IMR-90 (cell line): ENCODE data around the gene FOSL2. TPM values are rescaled to one million over a fixed set of nuclear protein-coding genes. Genes with fewer than 3 reads are reported as not detected.
A peak's percentile ranks its signal among the peaks of the same experiment; 100 is the strongest.

Experiments used
- ATAC-seq: fragments of 200-7000 bp; cut with Tn5 transposase; 2 replicates; pipeline ENCODE4 v1.9.1; 2020; ENCODE audit warnings: low read depth, mild to moderate bottlenecking, moderate library complexity
- BruUV-seq: library from RNA; stranded (reverse); fragments of 400-500 nt; replicated peaks from 2 replicates; lab custom pipeline; 2021; lab: Mats Ljungman, UMichigan
- CTCF ChIA-PET: fragments of 300-600 bp; formaldehyde crosslinking; extraction: SDS; loops from one replicate; lab custom pipeline; 2021; ENCODE audit warnings: antibody characterized with exemption; lab: Yijun Ruan, JAX
- POLR2A ChIA-PET: fragments of 300-600 bp; sonication (Branson Sonifier 250); formaldehyde crosslinking; loops from one replicate; lab custom pipeline; 2022; ENCODE audit warnings: antibody characterized with exemption; ENCODE audit not compliant: unreplicated experiment; lab: Charles Lee
- DNase-seq: peaks from one replicate; pipeline ENCODE4 v3.0.0; 2013
- H2AFZ ChIP-seq: replicated peaks from 2 replicates; pipeline ENCODE3; 2013; ENCODE audit warnings: low read length, mild to moderate bottlenecking; ENCODE audit not compliant: poor library complexity
- H2AK5ac ChIP-seq: 2 replicates; pipeline ENCODE4 v1.6.1; 2013; ENCODE audit warnings: low read depth, low read length, inconsistent platforms
- H2AK9ac ChIP-seq: replicated peaks from 2 replicates; pipeline ENCODE3; 2013; ENCODE audit warnings: mild to moderate bottlenecking, low read depth, low read length, moderate library complexity; ENCODE audit not compliant: poor library complexity
- H2BK120ac ChIP-seq: 2 replicates; pipeline ENCODE4 v1.6.1; 2013; ENCODE audit warnings: low read depth, low read length, inconsistent platforms
- H2BK15ac ChIP-seq: 3 replicates; pipeline ENCODE4 v1.6.1; 2013; ENCODE audit warnings: low read depth, low read length, inconsistent platforms
- H2BK20ac ChIP-seq: 2 replicates; pipeline ENCODE4 v1.6.1; 2013; ENCODE audit warnings: low read depth, mild to moderate bottlenecking, inconsistent platforms, low read length, moderate library complexity
- H2BK5ac ChIP-seq: 2 replicates; pipeline ENCODE4 v1.6.1; 2013; ENCODE audit warnings: mild to moderate bottlenecking, low read depth, low read length, inconsistent platforms; ENCODE audit not compliant: poor library complexity, severe bottlenecking
- H3K14ac ChIP-seq: replicated peaks from 2 replicates; pipeline ENCODE4 v1.6.1; 2013; ENCODE audit warnings: low read depth, low read length, inconsistent platforms
- H3K18ac ChIP-seq: 2 replicates; pipeline ENCODE4 v1.6.1; 2013; ENCODE audit warnings: low read depth, low read length, control low read depth
- H3K23ac ChIP-seq: 2 replicates; pipeline ENCODE4 v1.6.1; 2013; ENCODE audit warnings: low read depth, low read length, inconsistent platforms
- H3K27ac ChIP-seq: 2 replicates; pipeline ENCODE4 v1.5.1; 2013; ENCODE audit warnings: mild to moderate bottlenecking, control low read depth, low read length; ENCODE audit not compliant: insufficient read depth
- H3K27me3 ChIP-seq: 2 replicates; pipeline ENCODE4 v1.6.1; 2013; ENCODE audit warnings: low read length; ENCODE audit not compliant: control insufficient read depth, insufficient read depth
- H3K36me3 ChIP-seq: 2 replicates; pipeline ENCODE4 v1.6.1; 2013; ENCODE audit warnings: low read length, mixed read lengths; ENCODE audit not compliant: control insufficient read depth, insufficient read depth
- H3K4ac ChIP-seq: 2 replicates; pipeline ENCODE4 v1.6.1; 2013; ENCODE audit warnings: low read depth, low read length, inconsistent platforms
- H3K4me1 ChIP-seq: 2 replicates; pipeline ENCODE4 v1.6.1; 2013; ENCODE audit warnings: low read length, mixed read lengths; ENCODE audit not compliant: control insufficient read depth, insufficient read depth
- H3K4me2 ChIP-seq: 2 replicates; pipeline ENCODE4 v1.6.1; 2013; ENCODE audit warnings: low read depth, mild to moderate bottlenecking, control low read depth, low read length, moderate library complexity
- H3K4me3 ChIP-seq: 2 replicates; pipeline ENCODE4 v1.5.1; 2013; ENCODE audit warnings: low read depth, mild to moderate bottlenecking, control low read depth, low read length, moderate library complexity; ENCODE audit not compliant: insufficient read depth
- H3K56ac ChIP-seq: 2 replicates; pipeline ENCODE4 v1.6.1; 2013; ENCODE audit warnings: low read length, inconsistent platforms; ENCODE audit not compliant: insufficient read depth; ENCODE audit errors: extremely low read depth
- H3K79me1 ChIP-seq, 2 experiments: 2 replicates each; pipeline ENCODE4 v1.6.1; 2013; ENCODE audit warnings: low read length in 2 of 2, inconsistent platforms in 1 of 2, low read depth in 1 of 2
- H3K9ac ChIP-seq: 2 replicates; pipeline ENCODE4 v1.6.1; 2013; ENCODE audit warnings: low read depth, low read length, control low read depth
- H3K9me1 ChIP-seq: 2 replicates; pipeline ENCODE4 v1.6.1; 2013; ENCODE audit warnings: low read length, inconsistent platforms; ENCODE audit not compliant: insufficient read depth
- H3K9me3 ChIP-seq: 2 replicates; pipeline ENCODE4 v1.6.1; 2013; ENCODE audit warnings: low read length; ENCODE audit not compliant: control insufficient read depth, insufficient read depth
- H4K20me1 ChIP-seq: 2 replicates; pipeline ENCODE4 v1.6.1; 2013; ENCODE audit warnings: low read length, inconsistent platforms; ENCODE audit not compliant: insufficient read depth
- H4K5ac ChIP-seq: 2 replicates; pipeline ENCODE4 v1.6.1; 2013; ENCODE audit warnings: mild to moderate bottlenecking, low read depth, low read length, control low read depth
- H4K8ac ChIP-seq, 2 experiments: 2 replicates each; pipeline ENCODE4 v1.6.1; 2013; ENCODE audit warnings: low read depth in 2 of 2, low read length in 2 of 2, control low read depth in 1 of 2, inconsistent platforms in 1 of 2
- H4K91ac ChIP-seq: 2 replicates; pipeline ENCODE4 v1.6.1; 2013; ENCODE audit warnings: low read depth, low read length, inconsistent platforms; ENCODE audit not compliant: insufficient read depth
- BHLHE40 ChIP-seq: fragments of 150-350 bp; IDR thresholded peaks from 2 replicates; pipeline ENCODE4 v1.6.1; 2016; ENCODE audit warnings: mild to moderate bottlenecking, low read depth, low read length
- CEBPB ChIP-seq: IDR thresholded peaks from 2 replicates; pipeline ENCODE4 v1.6.1; 2012; ENCODE audit warnings: low read depth, low read length, improper control_type of control experiment
- CTCF ChIP-seq: conservative IDR thresholded peaks from 2 replicates; pipeline ENCODE4 v1.5.1; 2012; ENCODE audit warnings: mild to moderate bottlenecking, low read depth, low read length, improper control_type of control experiment
- ELK1 ChIP-seq: fragments of 150-350 bp; IDR thresholded peaks from 2 replicates; pipeline ENCODE4 v1.6.1; 2016; ENCODE audit warnings: low read depth, mild to moderate bottlenecking, low read length, moderate library complexity, borderline replicate concordance
- MAZ ChIP-seq: IDR thresholded peaks from 2 replicates; pipeline ENCODE4 v1.6.1; 2012; ENCODE audit warnings: low read depth, mild to moderate bottlenecking, low read length, improper control_type of control experiment, moderate library complexity, borderline replicate concordance
- MXI1 ChIP-seq: IDR thresholded peaks from 2 replicates; pipeline ENCODE4 v1.6.1; 2012; ENCODE audit warnings: low read depth, mild to moderate bottlenecking, low read length, moderate library complexity, borderline replicate concordance
- RAD21 ChIP-seq: IDR thresholded peaks from 2 replicates; pipeline ENCODE4 v1.6.1; 2012; ENCODE audit warnings: low read length, improper control_type of control experiment
- RFX5 ChIP-seq: IDR thresholded peaks from 2 replicates; pipeline ENCODE4 v1.8.0; 2012; ENCODE audit warnings: low read depth, mild to moderate bottlenecking, low read length, moderate library complexity
- WGBS, 2 experiments: methylation state at CpG; one replicate each; pipeline versions ENCODE4 v1.1.5 to v1.1.7; 2013; ENCODE audit warnings: missing lambda C conversion rate in 2 of 2; ENCODE audit not compliant: insufficient read length in 1 of 2; ENCODE audit errors: extremely low coverage in 2 of 2; 5-methylcytosine and 5-hydroxymethylcytosine counted together
- dilution Hi-C: fragments of 300-500 bp; cut with HindIII; formaldehyde crosslinking; loops from one replicate; pipeline ENCODE4 v1.14.3; 2018; ENCODE audit warnings: low sequenced_read_pairs; ENCODE audit not compliant: unreplicated experiment
- in situ Hi-C: fragments of 300-500 bp; cut with MboI; formaldehyde crosslinking; loops from 3 replicates; pipeline ENCODE4 v1.14.3; 2019; ENCODE audit warnings: low sequenced_read_pairs, inconsistent platforms, mixed read lengths
- intact Hi-C: fragments of 100-400 bp; cut with micrococcal nuclease; formaldehyde crosslinking; loops from 2 replicates; pipeline ENCODE4 v1.10.0; 2022
- polyA plus RNA-seq, 3 experiments: library from polyadenylated mRNA; depleted of rRNA; stranded (reverse); fragments of >200 nt; gene quantifications; 2 replicates each; pipeline ENCODE4 v1.2.3, GENCODE V29; 2012; ENCODE audit warnings: low replicate concordance in 1 of 3
- total RNA-seq: library from RNA; depleted of rRNA; stranded (reverse); fragments of >200 nt; gene quantifications from 2 replicates; pipeline ENCODE4 v1.2.3, GENCODE V29; 2012

FOSL2 gene
- total and polyA plus RNA-seq, 2 of the 4 experiments (the other 2 are of a cell fraction), result 31.4 to 46.3 TPM

GRCh38 chr2:28352610-28353195, 40.0 kb upstream of the FOSL2 start:
- Histone ChIP-seq H3K27ac (no peak overlapping the region), H3K14ac (no peak overlapping the region), H3K4ac (no peak overlapping the region), H4K91ac (no peak overlapping the region), H2BK5ac (no peak overlapping the region), H4K20me1 (no peaks in the 10 kb centered on the region), H3K9me3 (no peaks in the 10 kb centered on the region), H2BK120ac (no peak overlapping the region), H3K4me3 (no peak overlapping the region), H3K36me3 (no peaks in the 10 kb centered on the region), H2AK5ac (no peak overlapping the region; the same call in 1 of the 2 replicates), H3K56ac (no peak overlapping the region), H2AFZ (peak overlapping the region; percentile 72), H3K4me2 (no peak overlapping the region), H4K5ac (no peak overlapping the region), H3K79me1 (peaks cover 0 to 4% of the 10 kb centered on the region in 2 experiments; a peak in 1 of 4 replicates), H4K8ac (no peak overlapping the region), H3K9me1 (peaks cover 17% of the 10 kb centered on the region), H2BK20ac (no peak overlapping the region), H3K18ac (no peak overlapping the region; the same call in 1 of the 2 replicates), H2AK9ac (no peak overlapping the region), H3K27me3 (no peaks in the 10 kb centered on the region), H3K9ac (no peak overlapping the region), H3K23ac (no peak overlapping the region), H3K4me1 (peaks cover 19% of the 10 kb centered on the region), H2BK15ac (no peak overlapping the region)
- no peak for TF ChIP-seq CTCF
- TF ChIP-seq MXI1, result no peak
- no peak for TF ChIP-seq CEBPB
- TF ChIP-seq MAZ, result no peak
- TF ChIP-seq RFX5, result no peak
- no peak for TF ChIP-seq ELK1
- TF ChIP-seq RAD21, result no peak
- TF ChIP-seq BHLHE40, result no peak
- in situ Hi-C loops, result no loop called here
- ChIA-PET CTCF (no interaction called here), POLR2A (no interaction called here)
- no peak for ATAC-seq
- intact Hi-C loops, result no loop called here
- WGBS, 2 experiments, result 80% methylated on average over 1 of the region's 16 CpGs; no CpG with 5 or more reads in 1 of the 2 experiments
- DNase-seq, result no peak
- BruUV-seq, result no TSS peak
- dilution Hi-C loops, result no loop called here
